ENCODE results near the gene PTPRD.

DNA sequence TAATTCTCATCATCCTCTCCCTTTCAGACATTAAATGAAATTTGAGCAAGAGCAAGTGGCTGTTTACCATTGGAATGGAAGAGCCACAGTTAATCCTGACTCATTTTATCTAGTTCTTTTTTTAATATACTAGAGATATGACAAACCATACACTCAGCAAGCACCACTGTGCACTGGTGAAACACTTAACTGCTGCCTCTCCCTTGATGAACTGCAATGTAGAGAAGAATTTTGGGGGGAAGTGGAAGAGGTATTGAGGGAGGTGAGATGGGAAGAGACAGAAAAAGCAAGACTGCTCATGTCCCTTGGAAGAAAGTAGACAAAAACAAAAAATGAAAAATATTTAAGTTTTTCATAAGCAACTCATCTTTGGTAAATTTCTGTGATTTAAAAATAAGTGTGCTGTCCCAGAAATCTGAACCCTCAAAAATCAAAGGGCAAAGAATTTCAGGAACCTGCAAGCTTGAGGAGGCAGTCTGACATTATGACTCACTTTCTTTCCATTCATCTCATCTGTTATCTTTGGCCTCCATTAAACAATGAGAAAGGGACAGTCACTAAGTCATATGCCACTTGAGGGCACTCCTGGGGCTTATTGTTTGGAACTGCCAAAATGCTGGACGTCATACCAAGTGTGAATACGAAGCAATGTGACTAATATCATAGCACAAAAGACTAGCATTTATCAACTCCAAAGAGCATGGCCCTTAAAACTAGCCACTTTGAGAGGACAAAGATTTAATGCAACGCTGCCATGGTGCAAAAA lies 2246.5 kb downstream of the PTPRD start:
- TF ChIP-seq, protein P1, sequence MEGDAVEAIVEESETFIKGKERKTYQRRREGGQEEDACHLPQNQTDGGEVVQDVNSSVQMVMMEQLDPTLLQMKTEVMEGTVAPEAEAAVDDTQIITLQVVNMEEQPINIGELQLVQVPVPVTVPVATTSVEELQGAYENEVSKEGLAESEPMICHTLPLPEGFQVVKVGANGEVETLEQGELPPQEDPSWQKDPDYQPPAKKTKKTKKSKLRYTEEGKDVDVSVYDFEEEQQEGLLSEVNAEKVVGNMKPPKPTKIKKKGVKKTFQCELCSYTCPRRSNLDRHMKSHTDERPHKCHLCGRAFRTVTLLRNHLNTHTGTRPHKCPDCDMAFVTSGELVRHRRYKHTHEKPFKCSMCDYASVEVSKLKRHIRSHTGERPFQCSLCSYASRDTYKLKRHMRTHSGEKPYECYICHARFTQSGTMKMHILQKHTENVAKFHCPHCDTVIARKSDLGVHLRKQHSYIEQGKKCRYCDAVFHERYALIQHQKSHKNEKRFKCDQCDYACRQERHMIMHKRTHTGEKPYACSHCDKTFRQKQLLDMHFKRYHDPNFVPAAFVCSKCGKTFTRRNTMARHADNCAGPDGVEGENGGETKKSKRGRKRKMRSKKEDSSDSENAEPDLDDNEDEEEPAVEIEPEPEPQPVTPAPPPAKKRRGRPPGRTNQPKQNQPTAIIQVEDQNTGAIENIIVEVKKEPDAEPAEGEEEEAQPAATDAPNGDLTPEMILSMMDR (conservative IDR thresholded peaks at IDR 0.05 in 1 of 2, IDR thresholded peaks at IDR 0.05 in 1 of 2; ENCODE audit: low read depth in 1 of 2, low read length in 2 of 2), result no peak
- TF ChIP-seq EZH2 (IDR thresholded peaks at IDR 0.05; ENCODE audit: low read length, missing control alignments), result no peak

All from fibroblast of lung (primary cell).